IPS DF 6.9 (cell line): ENCODE measurements around the gene NUP62.
"Not testable (repeated sequence)": the region's sequence is repeated elsewhere in the genome, so short reads cannot be mapped to it uniquely, and the experiment has no call there.

Experiments used
- DNase-seq: peaks from one replicate; pipeline ENCODE4 v3.0.0-alpha.2; 2013; ENCODE audit warnings: low read depth, low spot score
- H3K27ac ChIP-seq: one replicate; pipeline ENCODE4 v1.5.1; 2013; ENCODE audit warnings: low read length, control low read depth
- H3K27me3 ChIP-seq: 2 replicates; pipeline ENCODE4 v1.6.1; 2013; ENCODE audit warnings: mild to moderate bottlenecking, low read length; ENCODE audit not compliant: control insufficient read depth, insufficient read depth
- H3K36me3 ChIP-seq: 2 replicates; pipeline ENCODE4 v1.6.1; 2013; ENCODE audit warnings: low read length; ENCODE audit not compliant: control insufficient read depth, insufficient read depth
- H3K4me1 ChIP-seq: 2 replicates; pipeline ENCODE4 v1.6.1; 2013; ENCODE audit warnings: low read length; ENCODE audit not compliant: control insufficient read depth, insufficient read depth
- H3K4me3 ChIP-seq: 2 replicates; pipeline ENCODE4 v1.5.1; 2013; ENCODE audit warnings: mild to moderate bottlenecking, low read length
- H3K9me3 ChIP-seq: 2 replicates; pipeline ENCODE4 v1.6.1; 2013; ENCODE audit warnings: low read length, inconsistent platforms; ENCODE audit not compliant: control insufficient read depth, insufficient read depth
- WGBS: extraction: QIAGEN DNeasy Blood & Tissue Kit; methylation state at CpG from one replicate; pipeline ENCODE4 v1.1.7; 2013; ENCODE audit warnings: mixed read lengths, missing lambda C conversion rate; ENCODE audit not compliant: insufficient read length, insufficient coverage; 5-methylcytosine and 5-hydroxymethylcytosine counted together

The NUP62 gene

GRCh38 chr19:49952906-49953305 is 23.6 kb upstream of the NUP62 start:
- Histone ChIP-seq H3K9me3 (no peaks in the 10 kb centered on the region), H3K4me1 (no peaks in the 10 kb centered on the region; the same call in none of the 2 replicates), H3K27ac (no peak overlapping the region), H3K4me3 (no peak overlapping the region), H3K36me3 (no peaks in the 10 kb centered on the region), H3K27me3 (no peaks in the 10 kb centered on the region)
- DNase-seq, result no peak
- no CpG with 5 or more reads among the region's 13 CpGs for WGBS

GRCh38 chr19:49952479-49952836 is 23.2 kb upstream of the NUP62 start:
- no peaks in the 10 kb centered on the region for H3K36me3 ChIP-seq
- H3K4me1 ChIP-seq, result no peaks in the 10 kb centered on the region; the same call in none of the 2 replicates
- no peaks in the 10 kb centered on the region for H3K27me3 ChIP-seq
- no peaks in the 10 kb centered on the region for H3K9me3 ChIP-seq
- H3K4me3 ChIP-seq, result no peak overlapping the region
- no peak for DNase-seq
- H3K27ac ChIP-seq, result no peak overlapping the region

- H3K4me3 ChIP-seq, result no peak overlapping the region
- DNase-seq, result no peak
- H3K27me3 ChIP-seq, result no peaks in the 10 kb centered on the region
- no peak overlapping the region for H3K27ac ChIP-seq
- H3K9me3 ChIP-seq, result no peaks in the 10 kb centered on the region
- no peaks in the 10 kb centered on the region for H3K36me3 ChIP-seq
- no CpG with 5 or more reads among the region's 9 CpGs for WGBS
- H3K4me1 ChIP-seq, result no peaks in the 10 kb centered on the region; the same call in none of the 2 replicates
These were observed 22.6 kb upstream of the NUP62 start for GRCh38 chr19:49951806-49952478.

- no peaks in the 10 kb centered on the region; the same call in 1 of the 2 replicates for H3K4me1 ChIP-seq
- DNase-seq, result no peak
- no peak overlapping the region for H3K4me3 ChIP-seq
- no peak overlapping the region for H3K27ac ChIP-seq
- WGBS, result no CpG with 5 or more reads among the region's 13 CpGs
- no peaks in the 10 kb centered on the region for H3K9me3 ChIP-seq
- H3K36me3 ChIP-seq, result no peaks in the 10 kb centered on the region
- H3K27me3 ChIP-seq, result no peaks in the 10 kb centered on the region
These were observed 21.7 kb upstream of the NUP62 start for GRCh38 chr19:49950956-49951526.

- Histone ChIP-seq H3K4me1 (no peaks in the 10 kb centered on the region; the same call in 1 of the 2 replicates), H3K27me3 (no peaks in the 10 kb centered on the region), H3K9me3 (no peaks in the 10 kb centered on the region), H3K4me3 (no peak overlapping the region), H3K36me3 (no peaks in the 10 kb centered on the region), H3K27ac (no peak overlapping the region)
- WGBS, result no CpG with 5 or more reads among the region's 5 CpGs
- DNase-seq, result no peak
These were observed 21.3 kb upstream of the NUP62 start for GRCh38 chr19:49950590-49950948.

GRCh38 chr19:49949742-49950589 is 20.7 kb upstream of the NUP62 start:
- DNase-seq, result no peak
- H3K9me3 ChIP-seq, result no peaks in the 10 kb centered on the region
- H3K4me1 ChIP-seq, result no peaks in the 10 kb centered on the region; the same call in 1 of the 2 replicates
- H3K27me3 ChIP-seq, result no peaks in the 10 kb centered on the region
- no peak overlapping the region for H3K27ac ChIP-seq
- H3K36me3 ChIP-seq, result no peaks in the 10 kb centered on the region
- H3K4me3 ChIP-seq, result no peak overlapping the region
- WGBS, result no CpG with 5 or more reads among the region's 11 CpGs

GRCh38 chr19:49946415-49946814 is 17.1 kb upstream of the NUP62 start:
- Histone ChIP-seq H3K36me3 (no peaks in the 10 kb centered on the region), H3K4me1 (no peaks in the 10 kb centered on the region), H3K9me3 (no peaks in the 10 kb centered on the region), H3K27ac (no peak overlapping the region), H3K27me3 (no peaks in the 10 kb centered on the region), H3K4me3 (no peak overlapping the region)
- DNase-seq, result no peak
- no CpG with 5 or more reads among the region's 8 CpGs for WGBS

GRCh38 chr19:49944567-49944966 is 15.3 kb upstream of the NUP62 start:
- not testable (repeated sequence) for H3K4me3 ChIP-seq, H3K27me3 ChIP-seq, H3K9me3 ChIP-seq, DNase-seq, H3K36me3 ChIP-seq, H3K27ac ChIP-seq, H3K4me1 ChIP-seq
- WGBS, result no CpG with 5 or more reads among the region's 5 CpGs

- Histone ChIP-seq H3K36me3 (no peaks in the 10 kb centered on the region), H3K9me3 (no peaks in the 10 kb centered on the region), H3K4me1 (no peaks in the 10 kb centered on the region), H3K27ac (no peak overlapping the region), H3K4me3 (no peak overlapping the region), H3K27me3 (no peaks in the 10 kb centered on the region)
- WGBS, result no CpG with 5 or more reads among the region's 5 CpGs
- DNase-seq, result no peak
These were observed 11.1 kb upstream of the NUP62 start for GRCh38 chr19:49940482-49940791.

- H3K4me1 ChIP-seq, result no peaks in the 10 kb centered on the region
- no peak for DNase-seq
- H3K36me3 ChIP-seq, result no peaks in the 10 kb centered on the region
- H3K27ac ChIP-seq, result no peak overlapping the region
- H3K27me3 ChIP-seq, result no peaks in the 10 kb centered on the region
- WGBS, result no CpG with 5 or more reads among the region's 7 CpGs
- no peak overlapping the region for H3K4me3 ChIP-seq
- no peaks in the 10 kb centered on the region for H3K9me3 ChIP-seq
These were observed 10.6 kb upstream of the NUP62 start for GRCh38 chr19:49939721-49940481.
